Testis (tissue), 3 donors: ENCODE data around the gene SACM1L. TPM values are rescaled to one million over a fixed set of nuclear protein-coding genes. Genes with fewer than 3 reads are reported as not detected.
"Not testable (repeated sequence)": the region's sequence is repeated elsewhere in the genome, so short reads cannot be mapped to it uniquely, and the experiment has no call there.

ENCODE experiments used
- DNase-seq: peaks from one replicate; pipeline ENCODE4 v3.0.0-alpha.2; 2019
- H3K27ac ChIP-seq, 2 donors: fragments of 200-600 bp; sonication (generic); one replicate each; pipeline ENCODE4 v1.5.1; 2019
- H3K27me3 ChIP-seq: fragments of 200-600 bp; sonication (generic); one replicate; pipeline ENCODE4 v1.5.1; 2019
- H3K36me3 ChIP-seq: fragments of 200-600 bp; sonication (generic); one replicate; pipeline ENCODE4 v1.5.1; 2017; ENCODE audit warnings: low read depth; ENCODE audit errors: missing control alignments
- H3K4me1 ChIP-seq: fragments of 200-600 bp; sonication (generic); one replicate; pipeline ENCODE4 v1.5.1; 2019
- H3K4me3 ChIP-seq, 2 donors: fragments of 200-600 bp; sonication (generic); one replicate each; pipeline ENCODE4 v1.5.1; 2017 to 2019
- H3K9me3 ChIP-seq: fragments of 200-600 bp; sonication (generic); one replicate; pipeline ENCODE4 v1.5.1; 2017
- CTCF ChIP-seq, 3 experiments: fragments of 450-650 bp in 2 of 3; fragments of 200-600 bp in 1 of 3; sonication (generic) in 1 of 3; IDR thresholded peaks; one replicate each; pipeline ENCODE4 v1.5.1; 2016 to 2019; ENCODE audit warnings: antibody characterized with exemption in 3 of 3, mild to moderate bottlenecking in 2 of 3, moderate library complexity in 1 of 3
- POLR2A ChIP-seq: fragments of 450-650 bp; IDR thresholded peaks from one replicate; pipeline ENCODE4 v1.6.1; 2017; ENCODE audit warnings: antibody characterized with exemption, mild to moderate bottlenecking, moderate library complexity
- WGBS, 2 donors: methylation state at CpG; one replicate each; pipeline ENCODE4 v1.1.5; 2018; 5-methylcytosine and 5-hydroxymethylcytosine counted together
- intact Hi-C: fragments of 100-400 bp; cut with DNase I; formaldehyde crosslinking; loops from one replicate; pipeline ENCODE4 v1.15.1; 2023; ENCODE audit warnings: low total_unique reads
- polyA plus RNA-seq: library from polyadenylated mRNA; stranded (reverse); fragments of 350-450 nt; fragmentation: Illumina TruSeq; extraction: RNeasy Lipid Tissue Mini Kit (QIAGEN cat#74804); gene quantifications from one replicate; pipeline ENCODE4 v1.2.3, GENCODE V29; 2014; ENCODE audit warnings: low read depth, low replicate concordance; ENCODE audit not compliant: insufficient read depth
- total RNA-seq, 2 donors: library from RNA; depleted of rRNA; stranded (reverse); fragments of >200 nt; gene quantifications; one replicate each; pipeline ENCODE4 v1.2.3, GENCODE V29; 2016

Gene SACM1L
- total and polyA plus RNA-seq, 3 donors from 2014 or later: 25.9 to 60.1 (median 48.3) TPM

- H3K4me1 ChIP-seq: peaks cover 9% of the 10 kb centered on the region
- no peaks in the 10 kb centered on the region for H3K9me3 ChIP-seq
- 82 to 84% methylated on average over 2 of the region's 2 CpGs for WGBS, 2 donors
- H3K27me3 ChIP-seq: no peaks in the 10 kb centered on the region
- H3K36me3 ChIP-seq: no peaks in the 10 kb centered on the region
- DNase-seq: no peak
- no peak overlapping the region for H3K4me3 ChIP-seq
- intact Hi-C loops: no loop called here
- H3K27ac ChIP-seq: no peak overlapping the region
- TF ChIP-seq POLR2A: no peak
- no peak for TF ChIP-seq CTCF (IDR thresholded peaks at IDR 0.05)
Measured at GRCh38 chr3:45691842-45692241, 2.6 kb downstream of the SACM1L start.

GRCh38 chr3:45692866-45693265, 3.7 kb downstream of the SACM1L start:
- no peaks in the 10 kb centered on the region for H3K27me3 ChIP-seq
- intact Hi-C loops: no loop called here
- WGBS, 2 donors: 91 to 94% methylated on average over 3 of the region's 3 CpGs
- H3K4me3 ChIP-seq: no peak overlapping the region
- no peaks in the 10 kb centered on the region for H3K36me3 ChIP-seq
- no peak overlapping the region for H3K27ac ChIP-seq
- peaks cover 9% of the 10 kb centered on the region for H3K4me1 ChIP-seq
- DNase-seq: no peak
- H3K9me3 ChIP-seq: no peaks in the 10 kb centered on the region
- TF ChIP-seq POLR2A (no peak), CTCF (IDR thresholded peaks at IDR 0.05) (no peak)

- 66 to 81% methylated on average over 3 of the region's 3 CpGs for WGBS, 2 donors
- TF ChIP-seq POLR2A (no peak), CTCF (IDR thresholded peaks at IDR 0.05) (no peak)
- Histone ChIP-seq H3K4me3 (no peak overlapping the region), H3K27ac (no peak overlapping the region), H3K27me3 (no peaks in the 10 kb centered on the region), H3K36me3 (no peaks in the 10 kb centered on the region), H3K9me3 (no peaks in the 10 kb centered on the region), H3K4me1 (peaks cover 9% of the 10 kb centered on the region)
- no peak for DNase-seq
- intact Hi-C loops: no loop called here
Measured at GRCh38 chr3:45693941-45694521, 4.8 kb downstream of the SACM1L start.

GRCh38 chr3:45695166-45695565, 6.0 kb downstream of the SACM1L start:
- not testable (repeated sequence) for DNase-seq, H3K4me1 ChIP-seq
- 93 to 99% methylated on average over 4 of the region's 4 CpGs for WGBS, 2 donors

GRCh38 chr3:45700570-45701073, 11.4 kb downstream of the SACM1L start:
- Histone ChIP-seq H3K27ac (no peak overlapping the region), H3K4me3 (no peak overlapping the region), H3K9me3 (no peaks in the 10 kb centered on the region), H3K27me3 (no peaks in the 10 kb centered on the region), H3K4me1 (no peaks in the 10 kb centered on the region), H3K36me3 (no peaks in the 10 kb centered on the region)
- intact Hi-C loops: no loop called here
- 93 to 97% methylated on average over 6 of the region's 6 CpGs for WGBS, 2 donors
- no peak for DNase-seq
- TF ChIP-seq POLR2A (no peak), CTCF (IDR thresholded peaks at IDR 0.05) (no peak)

More at GRCh38 chr3:45695166-45695565, 6.0 kb downstream of the SACM1L start:
- H3K4me3 ChIP-seq, H3K27me3 ChIP-seq, H3K9me3 ChIP-seq, H3K27ac ChIP-seq, intact Hi-C loops, H3K36me3 ChIP-seq: not testable (repeated sequence)
